Measurements from ENCODE around the gene TXNRD1.

DNA sequence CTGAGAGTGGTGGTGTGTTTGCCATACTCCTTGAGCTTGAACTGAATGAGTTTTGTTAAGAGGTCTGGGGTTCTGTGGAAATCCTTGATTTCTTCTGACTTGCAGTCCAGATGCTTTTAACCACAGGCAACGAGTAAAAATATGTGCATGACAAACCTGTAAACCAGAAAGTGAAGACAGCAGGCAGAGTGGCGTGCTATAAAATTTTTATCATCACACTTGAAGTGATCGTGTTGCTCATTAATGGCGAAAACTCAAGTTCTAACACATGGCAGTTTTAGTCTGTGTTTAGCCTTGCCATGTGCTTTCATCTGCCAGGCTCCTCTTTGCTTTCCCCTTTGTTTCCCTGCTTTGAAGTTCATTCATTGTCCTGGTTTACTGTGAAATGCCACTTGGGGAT is 28.0 kb downstream of the TXNRD1 start:
- TF ChIP-seq, protein P1, sequence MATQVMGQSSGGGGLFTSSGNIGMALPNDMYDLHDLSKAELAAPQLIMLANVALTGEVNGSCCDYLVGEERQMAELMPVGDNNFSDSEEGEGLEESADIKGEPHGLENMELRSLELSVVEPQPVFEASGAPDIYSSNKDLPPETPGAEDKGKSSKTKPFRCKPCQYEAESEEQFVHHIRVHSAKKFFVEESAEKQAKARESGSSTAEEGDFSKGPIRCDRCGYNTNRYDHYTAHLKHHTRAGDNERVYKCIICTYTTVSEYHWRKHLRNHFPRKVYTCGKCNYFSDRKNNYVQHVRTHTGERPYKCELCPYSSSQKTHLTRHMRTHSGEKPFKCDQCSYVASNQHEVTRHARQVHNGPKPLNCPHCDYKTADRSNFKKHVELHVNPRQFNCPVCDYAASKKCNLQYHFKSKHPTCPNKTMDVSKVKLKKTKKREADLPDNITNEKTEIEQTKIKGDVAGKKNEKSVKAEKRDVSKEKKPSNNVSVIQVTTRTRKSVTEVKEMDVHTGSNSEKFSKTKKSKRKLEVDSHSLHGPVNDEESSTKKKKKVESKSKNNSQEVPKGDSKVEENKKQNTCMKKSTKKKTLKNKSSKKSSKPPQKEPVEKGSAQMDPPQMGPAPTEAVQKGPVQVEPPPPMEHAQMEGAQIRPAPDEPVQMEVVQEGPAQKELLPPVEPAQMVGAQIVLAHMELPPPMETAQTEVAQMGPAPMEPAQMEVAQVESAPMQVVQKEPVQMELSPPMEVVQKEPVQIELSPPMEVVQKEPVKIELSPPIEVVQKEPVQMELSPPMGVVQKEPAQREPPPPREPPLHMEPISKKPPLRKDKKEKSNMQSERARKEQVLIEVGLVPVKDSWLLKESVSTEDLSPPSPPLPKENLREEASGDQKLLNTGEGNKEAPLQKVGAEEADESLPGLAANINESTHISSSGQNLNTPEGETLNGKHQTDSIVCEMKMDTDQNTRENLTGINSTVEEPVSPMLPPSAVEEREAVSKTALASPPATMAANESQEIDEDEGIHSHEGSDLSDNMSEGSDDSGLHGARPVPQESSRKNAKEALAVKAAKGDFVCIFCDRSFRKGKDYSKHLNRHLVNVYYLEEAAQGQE (IDR thresholded peaks at IDR 0.05; ENCODE audit: insufficient read depth in 1 of 2, low read depth in 2 of 2, low read length in 2 of 2) = no peak
- TF ChIP-seq TAF1 (IDR thresholded peaks at IDR 0.05; ENCODE audit: borderline replicate concordance, insufficient read depth, low read length) = no peak
- no peak for TF ChIP-seq POLR2AphosphoS5 (IDR thresholded peaks at IDR 0.05; ENCODE audit: low read depth, low read length)
- TF ChIP-seq SIN3A (IDR thresholded peaks at IDR 0.05; ENCODE audit: borderline replicate concordance, insufficient read depth, low read length) = no peak
- no peak for TF ChIP-seq FOXP2 (optimal IDR thresholded peaks at IDR 0.05; ENCODE audit: borderline replicate concordance, extremely low read depth, extremely low read length, insufficient read depth)

All from PFSK-1 (cell line).